HG02759 (cell line): ENCODE data around the gene GPR152.

Experiments used
- ATAC-seq: cut with Tn5 transposase; IDR thresholded peaks from one replicate; pipeline ENCODE4 v1.9.1; 2021; ENCODE audit warnings: mild to moderate bottlenecking, moderate library complexity; ENCODE audit not compliant: unreplicated experiment

GPR152 gene

GRCh38 chr11:67441731-67442351 is 10.7 kb downstream of the GPR152 start:
- ATAC-seq, result no peak

GRCh38 chr11:67441098-67441563 is 11.4 kb downstream of the GPR152 start:
- ATAC-seq, result no peak

- no peak for ATAC-seq
Measured at GRCh38 chr11:67440229-67441097, 12.1 kb downstream of the GPR152 start.

GRCh38 chr11:67439321-67440228 is 13.0 kb downstream of the GPR152 start:
- no peak for ATAC-seq

GRCh38 chr11:67438158-67438902 is 14.2 kb downstream of the GPR152 start:
- no peak for ATAC-seq

- ATAC-seq, result no peak
Measured at GRCh38 chr11:67437809-67438157, 14.7 kb downstream of the GPR152 start.

- peak; percentile 31 for ATAC-seq
Measured at GRCh38 chr11:67437082-67437808, 15.3 kb downstream of the GPR152 start, which contains the start of gene PTPRCAP. Gene PTPRCAP (minus strand): TSS chr11:67437682. CDS start chr11:67437619, 63 bp downstream.

GRCh38 chr11:67436459-67437081 is 16.0 kb downstream of the GPR152 start:
- ATAC-seq, result peak; percentile 42

- ATAC-seq, result no peak
Measured at GRCh38 chr11:67435727-67436458, 16.6 kb downstream of the GPR152 start.

GRCh38 chr11:67435031-67435726 is 17.4 kb downstream of the GPR152 start:
- no peak for ATAC-seq

GRCh38 chr11:67434395-67434881 is 18.1 kb downstream of the GPR152 start:
- ATAC-seq, result no peak

- no peak for ATAC-seq
Measured at GRCh38 chr11:67433536-67434394, 18.8 kb downstream of the GPR152 start.

GRCh38 chr11:67432655-67433349 is 19.7 kb downstream of the GPR152 start:
- no peak for ATAC-seq

GRCh38 chr11:67431346-67432249 is 20.9 kb downstream of the GPR152 start:
- no peak for ATAC-seq

- no peak for ATAC-seq
Measured at GRCh38 chr11:67429722-67430121, 22.8 kb downstream of the GPR152 start.
